Kidney glomerular epithelial cell (primary cell): Measurements from ENCODE around the gene MRPS18A.
"Not testable (repeated sequence)": the region's sequence is repeated elsewhere in the genome, so short reads cannot be mapped to it uniquely, and the experiment has no call there.

Experiments
- DNase-seq: peaks from one replicate; lab custom pipeline; 2025; lab: John Stamatoyannopoulos, UW

Gene MRPS18A

GRCh38 chr6:43635387-43636307 is 51.9 kb downstream of the MRPS18A start, which contains the start of gene MAD2L1BP:
TSS of gene MAD2L1BP (plus strand) at chr6:43635840. CDS start at chr6:43635876, 36 bp downstream.
- peak; percentile 76 for DNase-seq

GRCh38 chr6:43634702-43635303 is 52.8 kb downstream of the MRPS18A start:
- DNase-seq = no peak

GRCh38 chr6:43633002-43633401 is 54.6 kb downstream of the MRPS18A start:
- DNase-seq = not testable (repeated sequence)

GRCh38 chr6:43630980-43631619 is 56.5 kb downstream of the MRPS18A start:
- no peak for DNase-seq

GRCh38 chr6:43629505-43630300 is 57.9 kb downstream of the MRPS18A start:
- DNase-seq = peak; percentile 94

- DNase-seq = peak; percentile 95
Measured at GRCh38 chr6:43629104-43629504, 58.5 kb downstream of the MRPS18A start, which contains the start of gene GTPBP2. TSS of gene GTPBP2 (minus strand) at chr6:43629264. CDS start at chr6:43629162, 102 bp downstream.

- DNase-seq = peak; percentile 42
Measured at GRCh38 chr6:43628393-43629103, 59.0 kb downstream of the MRPS18A start.

GRCh38 chr6:43627008-43627825 is 60.4 kb downstream of the MRPS18A start:
- DNase-seq = peak; percentile 91

GRCh38 chr6:43625393-43625992 is 62.1 kb downstream of the MRPS18A start:
- no peak for DNase-seq

- no peak for DNase-seq
Measured at GRCh38 chr6:43624786-43625288, 62.8 kb downstream of the MRPS18A start.

GRCh38 chr6:43623880-43624785 is 63.5 kb downstream of the MRPS18A start:
- no peak for DNase-seq

- no peak for DNase-seq
Measured at GRCh38 chr6:43622541-43622940, 65.0 kb downstream of the MRPS18A start.

GRCh38 chr6:43621836-43622180 is 65.8 kb downstream of the MRPS18A start:
- no peak for DNase-seq
